Activated naive CD4-positive, alpha-beta T cell treated with anti-CD3 and anti-CD28 coated beads, Interleukin-2, amount 10 ng/mL, durations not matched to agents 7 days and 5 days (primary cell): ENCODE results near the gene SULF2.

Experiments used
- CTCF ChIA-PET: fragments of 350-600 bp; sonication (Branson Sonifier 250); formaldehyde crosslinking; loops from one replicate; lab custom pipeline; 2021; ENCODE audit warnings: antibody characterized with exemption; lab: Charles Lee
- DNase-seq: peaks from one replicate; pipeline ENCODE4 v3.0.0-alpha.2; 2020
- H3K27ac Mint-ChIP-seq: one replicate; pipeline ENCODE4 v1.8.0; 2021; ENCODE audit warnings: mild to moderate bottlenecking, moderate library complexity, mixed read lengths
- H3K27me3 Mint-ChIP-seq: one replicate; pipeline ENCODE4 v1.8.0; 2021; ENCODE audit warnings: mild to moderate bottlenecking, mixed read lengths
- H3K36me3 Mint-ChIP-seq: one replicate; pipeline ENCODE4 v1.8.0; 2021; ENCODE audit warnings: mixed read lengths
- H3K4me1 Mint-ChIP-seq: one replicate; pipeline ENCODE4 v1.8.0; 2021; ENCODE audit warnings: mixed read lengths
- H3K4me3 Mint-ChIP-seq: one replicate; pipeline ENCODE4 v1.8.0; 2021; ENCODE audit warnings: mild to moderate bottlenecking, moderate library complexity, mixed read lengths
- H3K9me3 Mint-ChIP-seq: one replicate; pipeline ENCODE4 v1.8.0; 2021; ENCODE audit warnings: mixed read lengths

The SULF2 gene

GRCh38 chr20:47704746-47705496, 80.4 kb downstream of the SULF2 start:
- CTCF ChIA-PET, result interaction anchor here (1.1 kb wide), 1 partner anchor 21 kb away, joined by 3 read pairs; no protein-coding TSS in a partner anchor
- H3K36me3 Mint-ChIP-seq, result no peaks in the 10 kb centered on the region

DNA sequence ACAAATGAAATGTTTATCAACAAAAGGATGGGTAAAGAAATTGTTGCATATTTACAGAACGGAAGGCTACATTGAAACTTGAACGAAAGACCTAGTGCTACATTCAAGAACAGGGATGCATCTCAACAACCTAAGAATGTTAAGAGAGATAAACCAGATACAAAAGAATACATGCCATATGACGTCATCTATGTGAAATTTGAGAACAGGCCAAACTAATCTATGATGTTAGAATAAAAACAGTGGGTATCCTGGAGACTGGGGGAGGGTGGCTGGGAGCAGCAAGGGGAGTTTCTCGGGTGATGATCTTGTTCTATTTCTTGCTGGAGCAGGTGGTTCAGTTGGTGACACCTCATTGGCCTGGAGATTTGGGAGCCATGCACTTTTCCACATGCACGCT, 81.5 kb downstream of the SULF2 start:
- Mint-ChIP-seq H3K4me1 (no peaks in the 10 kb centered on the region), H3K36me3 (no peaks in the 10 kb centered on the region), H3K4me3 (no peak overlapping the region), H3K9me3 (no peaks in the 10 kb centered on the region), H3K27ac (no peak overlapping the region), H3K27me3 (peaks cover 13% of the 10 kb centered on the region)
- DNase-seq, result no peak
- CTCF ChIA-PET, result no interaction called here

More at GRCh38 chr20:47704746-47705496, 80.4 kb downstream of the SULF2 start:
- Mint-ChIP-seq H3K4me3 (no peak overlapping the region), H3K4me1 (no peaks in the 10 kb centered on the region), H3K9me3 (no peaks in the 10 kb centered on the region), H3K27ac (no peak overlapping the region), H3K27me3 (peaks cover 12% of the 10 kb centered on the region)
- DNase-seq, result no peak

GRCh38 chr20:47701612-47702011, 83.7 kb downstream of the SULF2 start:
- H3K27me3 Mint-ChIP-seq, result peaks cover 13% of the 10 kb centered on the region
- no peaks in the 10 kb centered on the region for H3K4me1 Mint-ChIP-seq
- no peak overlapping the region for H3K4me3 Mint-ChIP-seq
- no peaks in the 10 kb centered on the region for H3K9me3 Mint-ChIP-seq
- no peak overlapping the region for H3K27ac Mint-ChIP-seq
- CTCF ChIA-PET, result no interaction called here
- H3K36me3 Mint-ChIP-seq, result no peaks in the 10 kb centered on the region
- DNase-seq, result no peak

DNA sequence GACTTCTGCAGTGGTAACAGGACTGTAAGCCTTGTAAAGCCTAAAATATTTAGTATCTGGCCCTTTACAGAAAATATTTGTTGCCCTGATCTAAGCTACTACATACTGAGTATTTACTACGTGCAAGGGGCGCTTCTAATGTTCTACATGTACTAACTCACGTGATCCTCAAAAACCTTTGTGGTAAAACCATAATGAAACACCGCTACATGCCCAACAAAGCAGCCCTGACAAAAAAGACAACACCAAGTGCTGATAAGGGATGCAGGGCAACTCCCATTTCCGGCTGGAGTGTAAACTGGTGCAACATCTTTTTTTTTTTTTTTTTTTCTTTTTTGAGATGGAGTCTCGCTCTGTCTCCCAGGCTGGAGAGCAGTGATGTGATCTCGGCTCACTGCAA, 85.0 kb downstream of the SULF2 start:
- peaks cover 13% of the 10 kb centered on the region for H3K27me3 Mint-ChIP-seq
- CTCF ChIA-PET, result no interaction called here
- no peak overlapping the region for H3K4me3 Mint-ChIP-seq
- no peak overlapping the region for H3K27ac Mint-ChIP-seq
- no peaks in the 10 kb centered on the region for H3K36me3 Mint-ChIP-seq
- DNase-seq, result no peak
- peaks cover 6% of the 10 kb centered on the region for H3K4me1 Mint-ChIP-seq
- H3K9me3 Mint-ChIP-seq, result no peaks in the 10 kb centered on the region

GRCh38 chr20:47699818-47700217, 85.5 kb downstream of the SULF2 start:
- Mint-ChIP-seq H3K36me3 (no peaks in the 10 kb centered on the region), H3K27me3 (peaks cover 9% of the 10 kb centered on the region), H3K9me3 (no peaks in the 10 kb centered on the region), H3K27ac (no peak overlapping the region), H3K4me1 (peaks cover 11% of the 10 kb centered on the region), H3K4me3 (no peak overlapping the region)
- CTCF ChIA-PET, result no interaction called here
- no peak for DNase-seq

- peaks cover 13% of the 10 kb centered on the region for H3K4me1 Mint-ChIP-seq
- H3K27me3 Mint-ChIP-seq, result peaks cover 10% of the 10 kb centered on the region
- no peak overlapping the region for H3K4me3 Mint-ChIP-seq
- no peaks in the 10 kb centered on the region for H3K36me3 Mint-ChIP-seq
- no peaks in the 10 kb centered on the region for H3K9me3 Mint-ChIP-seq
- no peak overlapping the region for H3K27ac Mint-ChIP-seq
- CTCF ChIA-PET, result interaction anchor here (0.6 kb wide), 1 partner anchor 316 kb away, joined by 3 read pairs; no protein-coding TSS in a partner anchor
- DNase-seq, result no peak
Observed at GRCh38 chr20:47698142-47698541, 87.1 kb downstream of the SULF2 start.

DNA sequence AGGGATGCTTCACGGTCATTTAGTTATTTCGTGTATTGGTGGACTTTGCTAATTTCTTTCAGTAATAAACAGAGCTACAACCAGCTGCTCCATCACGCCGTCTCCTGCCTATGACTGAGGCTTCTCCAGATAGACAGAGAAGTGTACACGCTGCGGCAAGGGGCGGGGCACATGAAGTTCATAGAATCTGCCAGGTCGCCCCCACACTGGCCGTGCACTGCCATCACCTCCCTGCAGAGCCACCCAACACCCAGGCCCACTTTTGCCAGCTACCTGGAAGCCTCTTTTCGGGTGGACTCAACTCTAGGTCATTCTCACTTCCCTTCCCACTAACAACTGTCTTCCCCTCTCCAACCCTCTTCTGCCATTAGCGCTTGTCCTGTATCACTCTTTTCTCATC, 88.4 kb downstream of the SULF2 start:
- DNase-seq, result no peak

GRCh38 chr20:47694021-47694818, 91.1 kb downstream of the SULF2 start:
- no peak overlapping the region for H3K4me3 Mint-ChIP-seq
- peaks cover 16% of the 10 kb centered on the region for H3K27me3 Mint-ChIP-seq
- CTCF ChIA-PET, result interaction anchor here (1.0 to 7.2 kb wide), 4 partner anchors 16 to 927 kb away, joined by 3 to 44 read pairs (median 7); no protein-coding TSS in a partner anchor
- H3K4me1 Mint-ChIP-seq, result peaks cover 13% of the 10 kb centered on the region
- H3K9me3 Mint-ChIP-seq, result no peaks in the 10 kb centered on the region
- no peaks in the 10 kb centered on the region for H3K36me3 Mint-ChIP-seq
- H3K27ac Mint-ChIP-seq, result no peak overlapping the region
- no peak for DNase-seq

More for the DNA sequence above, 88.4 kb downstream of the SULF2 start:
- H3K27me3 Mint-ChIP-seq, result peaks cover 14% of the 10 kb centered on the region
- no peaks in the 10 kb centered on the region for H3K9me3 Mint-ChIP-seq
- H3K27ac Mint-ChIP-seq, result no peak overlapping the region
- no peak overlapping the region for H3K4me3 Mint-ChIP-seq
- H3K4me1 Mint-ChIP-seq, result peaks cover 13% of the 10 kb centered on the region
- CTCF ChIA-PET, result no interaction called here
- H3K36me3 Mint-ChIP-seq, result no peaks in the 10 kb centered on the region

- H3K27me3 Mint-ChIP-seq, result peaks cover 16% of the 10 kb centered on the region
- H3K36me3 Mint-ChIP-seq, result no peaks in the 10 kb centered on the region
- H3K27ac Mint-ChIP-seq, result no peak overlapping the region
- DNase-seq, result no peak
- H3K4me3 Mint-ChIP-seq, result no peak overlapping the region
- no peaks in the 10 kb centered on the region for H3K9me3 Mint-ChIP-seq
- CTCF ChIA-PET, result interaction anchor here (0.7 to 7.2 kb wide), 4 partner anchors 13 to 930 kb away, joined by 3 to 44 read pairs (median 7); no protein-coding TSS in a partner anchor
- peaks cover 13% of the 10 kb centered on the region for H3K4me1 Mint-ChIP-seq
Observed at GRCh38 chr20:47691625-47692024, 93.7 kb downstream of the SULF2 start.

DNA sequence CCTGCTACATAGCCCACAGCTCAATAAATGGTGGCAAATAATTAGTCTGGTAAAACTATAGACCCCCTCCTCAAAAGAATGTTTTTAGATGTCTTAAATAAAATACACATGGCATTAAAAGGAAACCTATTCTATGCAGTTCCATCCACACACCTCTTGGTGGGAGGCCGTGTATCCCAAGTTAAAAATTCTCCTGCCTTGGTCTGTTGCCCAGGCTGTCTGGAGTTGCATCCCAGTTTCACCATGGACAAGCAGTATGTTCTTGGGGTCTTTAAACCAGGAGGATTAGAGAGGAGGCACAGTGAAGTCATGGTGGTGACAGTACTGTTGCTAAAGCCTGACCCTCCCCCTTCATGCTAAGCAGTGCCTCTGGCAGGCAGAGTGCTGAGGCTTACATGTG, 95.5 kb downstream of the SULF2 start:
- peaks cover 1% of the 10 kb centered on the region for H3K4me1 Mint-ChIP-seq
- peaks cover 21% of the 10 kb centered on the region for H3K27me3 Mint-ChIP-seq
- H3K9me3 Mint-ChIP-seq, result no peaks in the 10 kb centered on the region
- no peak for DNase-seq
- H3K36me3 Mint-ChIP-seq, result no peaks in the 10 kb centered on the region
- no peak overlapping the region for H3K4me3 Mint-ChIP-seq
- CTCF ChIA-PET, result interaction anchor here (7.2 kb wide), 1 partner anchor 11 kb away, joined by 44 read pairs; no protein-coding TSS in a partner anchor
- no peak overlapping the region for H3K27ac Mint-ChIP-seq

GRCh38 chr20:47688385-47689381, 96.6 kb downstream of the SULF2 start:
- no peaks in the 10 kb centered on the region for H3K36me3 Mint-ChIP-seq

GRCh38 chr20:47687095-47687987, 97.9 kb downstream of the SULF2 start:
- H3K4me1 Mint-ChIP-seq, result no peaks in the 10 kb centered on the region
- H3K4me3 Mint-ChIP-seq, result no peak overlapping the region
- no peak for DNase-seq
- no peaks in the 10 kb centered on the region for H3K9me3 Mint-ChIP-seq
- H3K36me3 Mint-ChIP-seq, result no peaks in the 10 kb centered on the region
- CTCF ChIA-PET, result interaction anchor here (1.3 kb wide), 1 partner anchor 9 kb away, joined by 6 read pairs; no protein-coding TSS in a partner anchor
- H3K27ac Mint-ChIP-seq, result no peak overlapping the region
- peaks cover 20% of the 10 kb centered on the region for H3K27me3 Mint-ChIP-seq

More at GRCh38 chr20:47688385-47689381, 96.6 kb downstream of the SULF2 start:
- Mint-ChIP-seq H3K4me3 (no peak overlapping the region), H3K27ac (no peak overlapping the region), H3K27me3 (peaks cover 20% of the 10 kb centered on the region), H3K9me3 (no peaks in the 10 kb centered on the region), H3K4me1 (no peaks in the 10 kb centered on the region)
- DNase-seq, result no peak
- CTCF ChIA-PET, result interaction anchor here (7.2 kb wide), 1 partner anchor 10 kb away, joined by 44 read pairs; no protein-coding TSS in a partner anchor
